ENCODE results near the gene NEB.
"Not testable (repeated sequence)": the region's sequence is repeated elsewhere in the genome, so short reads cannot be mapped to it uniquely, and the experiment has no call there.

NEB gene

DNA sequence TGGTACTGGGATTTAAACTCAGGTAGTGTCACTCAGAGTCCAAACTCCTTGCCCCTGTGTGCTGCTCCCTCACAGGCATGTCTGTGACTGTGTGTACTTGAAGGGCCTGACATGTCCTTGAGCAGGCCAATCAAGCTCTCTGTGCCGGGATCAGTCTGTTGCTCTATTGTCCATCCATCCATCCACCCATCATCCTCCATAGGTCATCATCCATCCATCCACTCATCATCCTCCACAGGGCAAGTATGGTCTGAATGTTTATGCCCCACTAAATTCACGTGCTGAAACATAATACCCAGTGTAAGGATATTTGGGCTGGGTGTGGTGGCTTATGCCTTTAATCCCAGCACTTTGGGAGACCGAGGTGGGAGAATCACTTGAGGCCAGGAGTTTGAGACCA, 24.5 kb upstream of the NEB start:
- no peak for DNase-seq

DNA sequence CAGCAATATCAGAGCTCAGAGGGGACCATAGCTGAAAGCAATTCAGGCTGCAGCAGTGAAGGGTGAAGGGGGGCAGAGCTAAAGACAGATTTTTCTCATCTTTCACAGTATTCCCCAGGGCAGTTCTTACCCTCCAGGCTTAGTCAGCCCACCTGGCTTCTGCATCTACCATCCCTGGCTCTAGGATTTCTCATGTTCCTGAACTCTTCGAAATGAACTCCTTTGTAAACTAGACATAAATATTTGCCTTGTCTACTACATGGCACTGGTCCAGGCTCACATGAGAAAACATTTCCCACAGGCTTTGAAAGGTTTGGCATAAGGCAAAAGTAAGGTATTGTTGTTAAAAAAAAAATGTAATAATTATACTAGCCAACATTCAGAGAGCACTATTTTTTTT, 23.6 kb upstream of the NEB start:
- DNase-seq = no peak

DNA sequence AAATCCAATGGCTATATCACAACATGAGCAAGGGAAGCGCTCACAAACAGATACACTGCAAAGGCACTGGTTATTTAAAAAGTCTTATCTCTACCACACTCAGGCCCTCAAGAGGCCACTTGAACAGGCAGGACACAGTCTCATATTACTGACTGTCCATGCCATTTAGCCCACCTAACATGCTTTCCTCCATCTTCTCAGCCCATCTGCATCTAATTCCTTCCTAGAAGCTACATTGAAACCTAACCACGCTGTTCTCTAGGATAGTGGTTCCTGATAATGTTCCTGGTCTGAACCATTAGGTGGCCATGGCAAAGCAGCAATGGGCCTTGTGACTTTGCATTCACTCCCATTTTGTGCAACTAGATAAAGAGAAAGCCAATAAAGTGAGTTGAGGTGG, 22.5 kb upstream of the NEB start:
- no peak for DNase-seq

DNA sequence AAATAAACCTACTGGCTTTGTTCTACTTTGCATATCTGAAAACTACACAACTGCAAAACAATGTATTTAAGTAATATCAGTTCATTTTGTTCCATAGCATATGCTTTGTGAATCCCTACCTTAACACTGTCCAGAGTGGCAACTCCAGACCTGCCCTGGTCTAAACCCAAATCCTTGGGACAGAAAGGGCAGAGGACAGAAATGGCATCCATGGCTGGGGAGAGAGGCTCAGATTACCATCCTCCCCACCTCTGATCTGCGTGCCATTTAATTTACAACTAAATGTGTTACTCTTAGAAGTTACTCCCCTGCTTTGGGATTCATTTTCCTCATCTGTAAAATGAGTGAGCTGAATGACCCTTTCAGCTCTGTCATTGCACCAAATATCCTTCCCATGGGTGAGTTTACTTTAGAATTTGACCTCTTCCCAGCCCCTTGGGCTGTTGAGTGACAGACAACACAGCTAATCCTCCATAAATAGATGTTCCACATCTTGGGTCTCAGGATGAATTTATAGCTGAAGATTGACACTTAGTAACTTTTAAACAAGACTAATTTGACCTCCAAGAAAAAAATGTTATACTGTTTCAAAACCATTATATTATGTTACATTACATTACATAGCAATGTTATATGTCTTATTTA, 20.1 kb upstream of the NEB start:
- DNase-seq = no peak

DNA sequence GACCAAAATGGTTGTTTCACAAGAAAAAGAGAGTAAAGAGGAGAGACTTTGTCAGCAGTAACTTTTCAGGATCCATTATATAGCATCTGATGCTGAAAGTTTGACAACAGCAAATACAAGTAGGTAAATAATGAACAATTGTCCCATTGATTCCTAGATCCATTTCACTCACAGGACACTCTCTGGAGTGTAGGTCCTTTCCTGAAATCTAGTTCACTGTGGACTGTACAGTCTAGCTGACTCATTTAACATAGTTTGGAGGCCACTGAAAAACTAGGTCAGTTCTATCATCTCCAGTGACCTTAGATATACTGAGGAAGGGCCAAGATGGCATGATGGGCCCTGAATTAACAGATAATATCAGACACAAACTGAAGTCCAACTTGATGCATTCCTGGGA, 19.3 kb upstream of the NEB start:
- DNase-seq = no peak

DNA sequence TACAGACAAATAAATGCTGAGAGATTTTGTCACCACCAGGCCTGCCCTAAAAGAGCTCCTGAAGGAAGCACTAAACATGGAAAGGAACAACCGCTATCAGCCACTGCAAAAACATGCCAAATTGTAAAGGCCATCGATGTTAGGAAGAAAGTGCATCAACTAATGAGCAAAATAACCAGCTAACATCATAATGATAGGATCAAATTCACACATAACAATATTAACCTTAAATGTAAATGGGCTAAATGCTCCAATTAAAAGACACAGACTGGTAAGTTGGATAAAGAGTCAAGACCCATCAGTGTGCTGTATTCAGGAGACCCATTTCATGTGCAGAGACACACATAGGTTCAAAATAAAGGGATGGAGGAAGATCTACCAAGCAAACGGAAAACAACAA, 11.0 kb upstream of the NEB start:
- DNase-seq = not testable (repeated sequence)

DNA sequence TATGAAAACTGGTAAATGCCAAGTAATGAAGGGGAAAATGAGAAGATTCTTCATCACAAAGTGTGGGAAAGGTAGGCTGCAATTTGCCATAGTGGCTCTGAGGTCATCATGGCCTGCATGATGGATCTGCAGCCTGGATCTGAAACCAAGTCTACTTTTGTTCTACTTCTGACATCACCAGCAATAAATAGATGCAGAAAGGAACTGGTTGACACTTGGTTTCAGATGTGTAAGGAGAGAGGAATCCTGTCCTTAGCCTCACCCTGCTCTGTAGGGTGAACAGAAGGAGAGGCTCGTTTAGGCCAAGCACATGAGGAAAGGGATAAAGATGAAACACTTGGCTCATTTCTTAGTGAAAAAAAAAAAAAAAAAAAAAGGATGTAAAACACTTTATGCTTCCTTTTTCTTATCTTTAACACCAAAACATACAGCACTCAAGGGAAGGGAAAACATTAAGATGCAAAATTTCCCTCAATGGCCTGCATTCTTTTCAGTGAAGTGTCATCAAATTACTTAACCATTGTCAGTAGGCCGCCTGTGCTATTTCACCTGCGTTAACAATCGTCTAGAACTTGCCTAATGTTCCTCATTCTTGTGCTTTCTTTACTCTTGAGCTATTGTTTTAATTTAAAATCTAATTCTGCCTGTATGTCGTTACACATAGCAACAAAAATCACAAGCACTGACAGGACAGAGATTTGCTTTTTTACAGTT, 3.9 kb downstream of the NEB start:
- DNase-seq = no peak

DNA sequence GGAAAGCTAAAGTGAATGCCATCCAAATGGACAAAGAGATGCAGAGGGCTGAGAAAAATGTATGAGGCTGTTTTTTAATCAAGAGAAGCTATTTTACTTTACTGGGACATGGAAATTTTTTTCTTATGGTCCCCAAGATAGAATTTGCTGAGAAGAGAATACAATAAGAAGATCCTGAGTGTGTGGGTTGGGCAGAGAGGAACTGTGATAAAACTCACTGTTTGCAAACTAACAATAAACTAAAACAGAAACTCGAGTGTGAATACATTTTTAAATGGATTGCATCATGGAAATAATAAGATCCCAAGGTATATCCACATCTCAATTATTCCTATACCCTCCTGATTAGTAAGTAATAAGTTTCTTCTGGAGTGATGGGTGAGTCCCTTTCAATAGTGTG, 4.4 kb downstream of the NEB start:
- no peak for DNase-seq

DNA sequence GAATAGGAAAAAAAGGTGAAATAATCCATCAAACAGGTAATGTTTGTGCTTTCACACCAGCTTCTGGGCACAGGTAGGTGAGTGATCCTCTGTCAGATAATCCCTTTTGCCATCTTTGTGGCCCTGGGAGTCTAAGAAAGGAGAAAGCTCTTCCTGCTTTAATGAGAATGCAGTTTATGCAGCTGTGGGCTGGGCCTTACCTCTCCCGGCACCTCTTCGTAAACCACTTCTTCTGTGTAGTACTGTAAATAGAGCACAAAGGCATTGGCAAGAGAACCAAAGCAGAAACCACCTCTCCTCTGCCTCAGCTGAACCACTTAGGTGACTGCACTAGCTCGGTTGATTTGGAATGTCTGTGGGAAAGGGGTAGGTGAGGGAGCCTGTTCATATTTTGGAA, 4.9 kb downstream of the NEB start:
- no peak for DNase-seq

DNA sequence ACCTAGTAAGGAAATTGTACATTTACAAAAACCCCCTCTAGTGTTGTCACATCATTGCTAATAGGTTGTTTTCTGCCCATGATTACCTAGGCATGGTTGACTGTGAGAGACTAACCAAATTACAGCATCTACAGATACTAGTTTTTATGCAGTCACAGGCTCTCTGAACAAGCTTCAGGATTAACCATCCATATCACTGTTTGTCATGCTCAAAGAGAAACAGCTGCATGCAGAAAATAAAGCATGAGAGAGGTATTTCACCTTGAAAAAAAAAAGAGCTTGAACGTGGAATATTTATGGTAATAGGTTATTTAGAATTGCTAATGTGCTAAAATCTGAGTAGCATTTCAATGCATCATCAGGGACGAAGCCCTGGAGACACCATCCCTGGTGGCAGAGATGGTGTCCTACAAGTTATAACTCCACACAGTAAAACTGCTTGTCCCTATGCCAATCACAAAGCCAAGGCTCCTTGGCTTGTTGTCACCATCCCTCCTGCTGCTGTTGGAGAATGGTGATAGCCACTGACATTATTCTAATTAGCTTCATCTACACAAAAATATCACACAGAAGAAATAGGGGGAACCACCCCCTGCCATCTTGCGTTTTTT, 5.4 kb downstream of the NEB start:
- DNase-seq = no peak

DNA sequence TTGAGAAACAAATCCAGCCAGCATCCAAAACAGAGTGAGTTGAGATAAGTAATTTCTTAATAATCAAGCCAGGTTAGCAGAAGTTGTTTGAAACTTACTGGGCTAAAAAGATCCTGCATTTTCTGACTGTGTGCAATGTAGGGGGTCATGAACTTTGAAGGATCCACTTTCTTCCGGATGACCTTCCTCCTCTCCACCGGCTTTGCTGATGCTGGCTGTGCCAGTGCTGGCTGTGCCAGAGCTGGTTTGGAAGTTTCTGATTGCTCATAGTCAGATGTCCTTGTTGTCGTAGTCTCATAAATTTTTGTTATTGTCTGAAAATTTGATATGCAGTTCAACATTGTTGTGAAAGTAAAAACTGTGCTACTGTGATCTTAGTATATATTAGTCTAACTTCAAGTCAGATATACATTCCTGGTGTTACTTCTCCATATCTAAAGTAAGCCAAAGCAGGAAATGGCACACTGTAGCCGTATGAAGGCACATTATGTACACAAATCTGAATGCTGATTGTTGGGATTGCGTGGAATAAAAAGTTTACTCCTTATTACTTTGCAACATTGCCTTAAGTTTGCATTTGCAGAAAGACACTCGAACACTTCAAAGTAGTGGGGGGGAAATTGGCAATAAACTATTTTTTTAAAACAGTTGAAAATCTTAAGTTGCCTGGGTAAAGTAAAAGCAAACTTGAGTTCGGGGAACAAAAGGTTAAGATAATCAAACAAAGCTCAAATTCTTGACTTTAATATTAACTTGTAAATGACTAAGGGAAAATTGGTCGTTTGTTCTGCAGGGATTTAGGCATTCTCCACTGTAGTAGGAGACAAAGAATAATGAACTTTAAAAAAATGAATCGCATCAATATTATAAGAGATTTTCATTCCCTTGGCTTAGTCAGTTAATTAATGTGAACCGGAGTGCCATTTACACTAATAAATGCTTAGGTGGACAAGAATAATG, 6.4 kb downstream of the NEB start:
- DNase-seq = no peak

DNA sequence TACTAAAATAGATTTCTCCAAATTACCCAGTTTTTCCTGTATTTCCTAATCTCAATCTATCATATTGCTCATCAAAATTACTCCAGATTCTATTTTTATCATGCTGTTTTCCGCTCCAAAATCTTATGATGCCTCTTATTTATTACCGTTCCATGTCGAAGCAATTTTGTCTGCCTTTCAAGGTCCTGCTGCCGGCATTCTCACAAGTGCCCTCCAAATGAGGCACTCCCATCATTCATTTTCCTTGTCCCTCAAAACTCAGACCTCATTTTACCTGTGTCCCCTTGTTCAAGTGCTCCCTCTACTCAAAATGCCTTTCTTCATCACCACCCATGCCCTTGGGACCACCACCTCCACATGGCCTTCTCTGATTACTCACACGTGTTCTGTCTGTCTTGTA, 13.1 kb downstream of the NEB start:
- no peak for DNase-seq

DNA sequence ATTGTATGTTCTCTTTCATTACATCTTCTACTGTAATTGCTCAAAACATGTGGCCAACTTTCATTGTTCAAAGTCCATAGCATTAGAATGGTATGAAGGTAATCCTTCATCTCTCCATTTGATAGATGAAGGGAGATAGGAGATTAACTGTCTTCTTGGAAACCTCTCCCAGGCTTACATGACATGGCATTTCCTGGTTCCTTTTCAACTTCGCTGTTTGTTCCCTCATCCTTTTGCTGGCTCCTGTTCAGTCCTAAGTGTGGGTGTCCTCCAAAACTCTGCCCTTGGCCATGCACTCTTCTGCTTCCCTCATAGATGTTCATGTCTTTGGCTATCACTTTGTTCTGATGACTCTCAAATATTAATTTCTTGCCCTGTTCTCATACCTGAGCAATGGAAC, 13.8 kb downstream of the NEB start:
- no peak for DNase-seq

DNA sequence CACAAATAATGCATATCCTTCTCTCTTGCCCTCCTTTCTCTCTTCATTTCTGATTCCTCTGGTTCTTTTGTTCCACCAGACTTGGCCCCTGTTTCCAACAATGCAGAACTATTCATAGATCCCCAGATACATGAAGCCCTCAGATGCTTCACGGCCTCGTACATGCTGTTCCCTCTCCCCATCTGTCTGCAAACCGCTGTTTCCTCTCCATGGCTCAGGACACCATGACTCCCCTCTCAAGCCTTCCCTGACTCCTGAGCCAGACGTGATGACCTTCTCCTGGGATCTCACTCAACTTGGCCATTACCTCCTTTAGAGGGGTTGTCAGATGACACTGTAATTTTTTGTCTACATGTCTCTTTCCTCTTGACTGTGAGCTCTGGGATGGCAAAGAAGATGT, 15.5 kb downstream of the NEB start:
- no peak for DNase-seq

DNA sequence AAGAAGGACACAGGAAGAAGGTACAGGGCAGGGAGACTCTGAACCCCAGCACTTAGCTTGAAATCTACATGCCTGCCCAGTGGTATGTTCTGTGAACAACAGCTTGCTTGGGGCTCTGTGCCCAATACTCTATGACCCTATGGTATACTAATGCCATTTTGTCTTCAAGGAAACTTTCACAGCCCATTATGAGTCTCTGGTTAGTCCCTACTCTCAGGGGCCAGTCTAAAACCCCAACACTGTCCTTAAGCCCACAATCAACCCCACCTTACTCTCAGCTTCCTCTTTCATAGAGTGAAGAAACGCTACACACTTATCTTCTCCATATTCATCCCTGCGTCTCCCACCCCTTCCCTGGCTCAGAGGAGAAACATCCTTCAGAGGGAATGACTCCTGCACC, 16.0 kb downstream of the NEB start:
- no peak for DNase-seq

DNA sequence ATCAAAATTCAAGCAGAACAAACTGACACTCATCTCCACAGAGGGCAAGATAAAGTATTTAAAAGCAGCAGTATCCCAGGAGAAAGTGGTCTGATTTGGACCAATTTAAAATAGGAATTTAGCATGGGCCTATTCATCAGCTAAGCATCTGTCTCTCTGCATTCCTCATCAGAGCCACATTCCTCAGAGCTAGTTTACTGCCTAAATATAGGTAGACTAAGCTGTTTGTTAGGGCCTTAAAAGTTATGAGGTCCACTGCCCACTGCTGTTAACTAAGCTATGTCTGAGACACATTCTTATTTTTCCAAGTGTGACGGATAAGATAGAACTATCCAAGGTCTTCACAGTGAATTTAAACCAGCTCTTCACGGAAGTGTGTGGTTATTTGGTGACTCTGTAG, 17.6 kb downstream of the NEB start:
- no peak for DNase-seq

DNA sequence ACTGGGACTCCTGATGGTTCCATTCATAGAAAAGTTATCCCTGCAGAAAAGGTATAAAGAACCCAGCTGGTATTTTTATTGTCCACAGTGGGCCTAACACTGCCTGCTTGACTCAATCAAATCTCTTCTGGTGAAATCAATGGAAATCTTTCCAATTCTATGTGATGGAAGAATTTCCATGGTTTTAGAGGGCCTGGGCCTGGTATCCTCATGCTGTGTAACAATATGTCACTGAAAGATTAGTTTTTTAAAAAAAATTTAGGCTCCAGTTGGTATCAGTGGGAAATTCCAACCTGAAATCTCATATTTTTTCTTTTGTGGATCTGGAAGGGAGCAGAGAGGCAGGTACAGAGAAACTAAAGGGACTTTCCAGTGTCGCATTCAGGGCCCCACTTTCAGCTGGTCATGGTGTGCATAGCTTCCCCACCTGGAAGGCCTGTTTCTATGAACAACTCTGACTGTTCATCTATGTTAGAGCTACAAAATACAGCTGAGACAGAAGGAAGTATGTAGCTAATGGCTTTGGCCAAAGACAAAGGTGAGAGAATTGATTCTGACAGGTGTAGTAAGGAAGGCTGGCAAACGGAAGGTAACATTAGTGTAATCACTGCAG, 20.9 kb downstream of the NEB start:
- DNase-seq = no peak

DNA sequence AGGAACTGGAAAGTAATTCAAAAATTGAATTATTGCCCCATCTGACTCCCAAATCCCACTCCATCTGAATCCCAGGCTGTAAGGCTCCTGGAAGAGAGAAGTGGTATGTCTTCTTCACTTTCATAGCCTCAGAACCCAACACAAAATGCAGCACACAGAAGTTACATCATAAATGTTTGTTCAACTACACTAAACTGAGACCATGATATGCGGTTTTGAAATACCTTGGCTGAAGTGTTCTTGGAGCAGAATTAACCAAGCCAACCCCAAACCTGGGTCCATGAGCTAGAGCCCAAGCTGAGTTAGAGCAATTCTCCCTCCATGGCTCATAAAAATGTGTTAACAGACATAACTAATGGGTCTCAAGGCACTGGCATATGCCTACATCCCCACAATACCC, 23.3 kb downstream of the NEB start:
- no peak for DNase-seq

DNA sequence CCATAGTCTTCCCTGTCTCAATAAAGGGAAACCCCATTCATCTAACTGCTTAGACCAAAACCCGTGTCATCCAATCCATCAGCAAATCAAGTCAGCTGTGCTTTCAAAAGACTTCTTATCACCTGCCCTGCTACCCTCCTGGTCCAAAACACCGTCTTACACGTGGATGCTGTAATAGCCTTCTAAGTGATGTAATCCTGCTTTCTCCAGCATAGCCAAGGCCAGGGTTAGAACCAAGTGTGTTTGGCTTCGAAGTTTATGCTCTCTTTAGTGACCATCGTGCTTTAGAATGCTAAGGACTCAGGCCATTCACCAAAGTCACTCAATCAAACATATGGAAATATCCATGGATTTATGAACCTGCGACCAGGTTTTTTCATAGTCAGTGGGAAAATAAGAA, 25.5 kb downstream of the NEB start:
- DNase-seq = no peak

DNA sequence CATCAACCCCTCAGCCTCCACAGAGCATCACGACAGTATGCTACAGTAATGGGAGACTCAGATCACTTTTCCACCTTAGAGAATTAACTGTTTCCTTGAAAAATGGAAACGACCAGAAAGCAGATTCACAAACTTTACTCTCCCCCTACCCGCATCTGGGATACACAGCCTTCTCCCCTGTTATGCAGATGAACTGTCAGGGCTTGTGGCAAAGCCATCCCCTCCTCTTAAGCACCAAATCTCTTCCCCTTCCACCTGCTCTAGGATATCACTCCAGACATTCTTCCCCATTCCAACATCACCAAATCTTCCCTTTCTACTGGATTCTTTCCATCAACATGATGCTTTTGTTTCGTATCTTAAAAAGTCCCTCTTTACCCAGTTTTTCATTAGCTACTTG, 26.4 kb downstream of the NEB start:
- no peak for DNase-seq

DNA sequence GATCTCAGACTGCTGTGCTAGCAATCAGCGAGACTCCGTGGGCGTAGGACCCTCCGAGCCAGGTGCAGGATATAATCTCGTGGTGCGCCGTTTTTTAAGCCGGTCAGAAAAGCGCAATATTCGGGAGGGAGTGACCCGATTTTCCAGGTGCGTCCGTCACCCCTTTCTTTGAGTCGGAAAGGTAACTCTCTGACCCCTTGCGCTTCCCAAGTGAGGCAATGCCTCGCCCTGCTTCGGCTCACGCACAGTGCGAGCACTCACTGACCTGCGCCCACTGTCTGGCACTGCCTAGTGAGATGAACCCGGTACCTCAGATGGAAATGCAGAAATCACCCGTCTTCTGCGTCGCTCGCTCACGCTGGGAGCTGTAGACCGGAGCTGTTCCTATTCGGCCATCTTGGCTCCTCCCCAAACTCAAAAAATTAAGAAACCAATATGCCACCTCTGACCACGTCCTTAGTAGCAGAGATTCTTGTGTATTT, 29.8 kb downstream of the NEB start:
- DNase-seq = not testable (repeated sequence)
